AG10803 (cell line): ENCODE measurements around the gene PGF.
"Not testable (repeated sequence)": the region's sequence is repeated elsewhere in the genome, so short reads cannot be mapped to it uniquely, and the experiment has no call there.

Experiments used
- DNase-seq: peaks from one replicate; pipeline ENCODE4 v3.0.0; 2010; ENCODE audit warnings: low read depth
- H3K4me3 ChIP-seq: 2 replicates; pipeline ENCODE4 v1.5.1; 2011; ENCODE audit warnings: mild to moderate bottlenecking, low read length, control low read depth
- CTCF ChIP-seq: conservative IDR thresholded peaks from 2 replicates; pipeline ENCODE4 v1.5.1; 2011; ENCODE audit warnings: mild to moderate bottlenecking, low read length, control low read depth, inconsistent platforms

The PGF gene

GRCh38 chr14:74955229-74956026, at the start of gene PGF:
Gene PGF (minus strand): TSS chr14:74955597. CDS start chr14:74955242, 355 bp downstream.
- peak; percentile 40 for DNase-seq
- H3K4me3 ChIP-seq, result peak within 1 kb of the TSS; percentile 67
- TF ChIP-seq CTCF, result no peak

DNA sequence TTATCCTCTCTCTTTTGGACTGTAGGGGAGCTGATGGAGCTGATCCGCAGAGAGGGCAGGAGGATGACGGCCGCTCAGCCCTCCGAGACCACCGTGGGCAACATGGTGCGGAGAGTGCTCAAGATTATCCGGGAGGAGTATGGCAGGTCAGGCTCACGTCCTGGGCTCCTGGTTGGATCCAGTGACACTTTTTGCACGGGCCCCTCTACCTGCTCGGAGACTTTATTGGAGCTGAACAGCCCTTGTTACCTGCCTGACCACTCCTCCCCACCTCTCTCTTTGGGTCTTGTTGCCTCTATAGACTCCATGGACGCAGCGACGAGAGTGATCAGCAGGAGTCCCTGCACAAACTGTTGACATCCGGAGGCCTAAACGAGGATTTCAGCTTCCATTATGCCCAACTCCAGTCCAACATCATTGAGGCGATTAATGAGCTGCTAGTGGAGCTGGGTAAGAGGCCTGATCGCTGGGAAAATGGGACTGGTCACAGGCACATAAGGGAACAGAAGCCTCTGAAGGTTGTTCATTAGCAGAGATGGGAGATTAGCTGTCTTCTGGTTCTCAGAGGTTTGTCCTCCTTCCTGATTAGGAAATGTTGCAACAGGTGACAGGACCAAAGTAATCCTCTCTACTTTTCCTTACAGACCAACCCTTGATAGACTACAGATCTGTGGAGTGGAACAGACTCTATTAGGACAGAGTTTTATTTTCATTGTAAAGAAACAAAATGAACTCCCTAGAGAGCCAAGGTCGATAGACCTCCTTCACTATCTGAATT, 48.0 kb upstream of the PGF start:
- no peak for TF ChIP-seq CTCF
- peak overlapping the region; percentile 93 for H3K4me3 ChIP-seq
- no peak for DNase-seq

DNA sequence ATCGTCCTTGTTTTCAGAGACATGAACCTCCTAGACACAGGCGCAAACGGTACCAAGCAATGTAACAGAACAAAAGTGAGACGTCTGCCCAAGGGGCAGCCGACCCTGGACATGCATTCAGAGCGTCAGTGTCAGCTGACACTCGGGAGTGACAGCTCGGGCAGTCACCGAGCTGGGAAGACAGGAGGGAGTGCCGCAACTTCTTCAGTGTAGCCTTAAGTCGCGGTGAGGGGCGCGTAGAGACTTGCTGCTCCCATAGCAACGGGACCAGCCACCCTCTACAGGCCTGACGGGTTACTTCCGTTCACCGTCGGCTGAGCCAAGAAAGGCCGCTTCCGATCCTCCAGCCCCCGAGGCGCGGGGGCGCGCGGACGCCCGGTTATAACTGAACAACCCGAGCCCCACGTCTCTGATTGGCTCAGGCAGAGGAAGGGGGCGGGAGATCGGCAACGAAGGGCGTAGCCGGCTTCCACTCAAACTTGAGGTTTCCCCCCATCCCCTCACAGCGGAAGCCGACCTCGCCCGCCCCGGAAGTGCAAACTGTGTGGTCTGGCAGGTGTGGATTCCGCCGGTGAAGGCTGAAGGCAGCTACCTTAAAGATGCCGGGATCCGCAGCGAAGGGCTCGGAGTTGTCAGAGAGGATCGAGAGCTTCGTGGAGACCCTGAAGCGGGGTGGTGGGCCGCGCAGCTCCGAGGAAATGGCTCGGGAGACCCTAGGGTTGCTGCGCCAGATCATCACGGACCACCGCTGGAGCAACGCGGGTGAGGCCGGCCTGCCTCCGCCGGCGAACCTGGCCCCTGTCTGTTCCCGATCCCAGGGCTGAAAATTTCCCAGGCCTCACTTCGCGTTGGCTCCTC, 47.2 kb upstream of the PGF start, which contains the start of gene EIF2B2:
Gene EIF2B2, plus strand, starts transcription at position 530 of the 858 bp plus-strand sequence. Its CDS starts 70 bp downstream, at position 600.
- peak within 1 kb of the TSS; percentile 93 for H3K4me3 ChIP-seq
- 0 out of 2 replicates have a peak, but pooled peaks have one; percentile 7 for TF ChIP-seq CTCF
- DNase-seq, result peak; percentile 93

- H3K4me3 ChIP-seq, result peak overlapping the region; percentile 93
- no peak for DNase-seq
- TF ChIP-seq CTCF, result no peak
Observed at GRCh38 chr14:75001899-75002298, 46.5 kb upstream of the PGF start.

GRCh38 chr14:75001261-75001660, 45.9 kb upstream of the PGF start:
- TF ChIP-seq CTCF, result no peak
- H3K4me3 ChIP-seq, result no peak overlapping the region
- DNase-seq, result no peak

- not testable (repeated sequence) for DNase-seq, H3K4me3 ChIP-seq
Observed at GRCh38 chr14:74995781-74996180, 40.4 kb upstream of the PGF start.

DNA sequence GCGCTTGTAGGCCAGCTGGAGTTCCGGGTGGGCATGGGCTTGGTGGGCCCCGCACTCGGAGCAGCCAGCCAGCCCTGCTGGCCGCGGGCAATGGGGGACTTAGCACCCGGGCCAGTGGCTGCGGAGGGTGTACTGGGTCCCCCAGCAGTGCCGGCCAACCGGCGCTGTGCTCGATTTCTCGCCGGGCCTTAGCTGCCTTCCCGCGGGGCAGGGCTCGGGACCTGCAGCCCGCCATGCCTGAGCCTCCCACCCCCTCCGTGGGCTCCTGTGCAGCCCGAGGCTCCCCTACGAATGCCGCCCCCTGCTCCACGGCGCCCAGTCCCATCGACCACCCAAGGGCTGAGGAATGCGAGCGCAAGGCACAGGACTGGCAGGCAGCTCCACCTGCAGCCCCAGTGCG, 38.8 kb upstream of the PGF start:
- not testable (repeated sequence) for DNase-seq, H3K4me3 ChIP-seq
